GM19438 (cell line): ENCODE measurements around the gene PGAM4.
"Not testable (repeated sequence)": the region's sequence is repeated elsewhere in the genome, so short reads cannot be mapped to it uniquely, and the experiment has no call there.

Experiments used
- ATAC-seq: cut with Tn5 transposase; IDR thresholded peaks from one replicate; pipeline ENCODE4 v1.9.1; 2021; ENCODE audit warnings: low read depth; ENCODE audit not compliant: unreplicated experiment

The PGAM4 gene

GRCh38 chrX:77930581-77930980, 38.9 kb downstream of the PGAM4 start:
- ATAC-seq: no peak

DNA sequence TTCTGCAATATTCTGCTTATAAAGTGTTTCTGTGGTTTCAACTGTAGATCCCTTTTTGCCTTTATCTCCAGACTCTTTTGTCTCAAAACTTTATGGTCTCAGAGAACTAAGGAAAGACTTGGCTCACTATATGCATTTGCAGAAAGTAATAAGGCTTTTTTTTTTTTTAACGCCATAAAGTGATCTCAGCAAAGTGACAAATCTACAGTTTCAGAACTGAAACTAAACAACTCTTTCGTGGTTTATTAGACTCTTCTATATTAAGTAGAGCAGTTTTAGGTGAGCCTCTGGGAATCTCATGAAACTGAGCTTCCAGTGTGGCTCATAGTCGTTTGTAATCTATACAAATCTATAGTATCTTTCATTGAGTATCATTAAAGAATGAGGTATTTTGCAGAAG, 43.7 kb downstream of the PGAM4 start:
- ATAC-seq: no peak

GRCh38 chrX:77924320-77924859, 45.0 kb downstream of the PGAM4 start:
- no peak for ATAC-seq

DNA sequence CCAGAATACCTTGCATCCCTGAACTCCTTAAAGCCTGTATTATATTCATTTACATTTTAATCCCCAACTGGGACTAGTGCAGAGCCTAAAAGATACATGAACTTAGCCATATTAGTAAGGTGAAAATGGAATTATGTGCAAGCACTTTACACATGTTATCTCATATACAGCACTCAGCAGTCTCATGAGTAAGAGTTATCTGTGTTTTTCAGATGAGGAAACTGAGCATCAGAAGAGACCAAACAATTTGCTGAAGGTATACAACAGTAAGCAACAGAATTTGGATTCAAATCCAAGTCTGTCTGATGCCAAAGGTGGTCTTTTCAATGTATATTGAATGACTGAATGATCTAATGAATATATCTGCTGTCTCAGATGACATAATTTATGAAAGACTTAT, 46.7 kb downstream of the PGAM4 start:
- no peak for ATAC-seq

DNA sequence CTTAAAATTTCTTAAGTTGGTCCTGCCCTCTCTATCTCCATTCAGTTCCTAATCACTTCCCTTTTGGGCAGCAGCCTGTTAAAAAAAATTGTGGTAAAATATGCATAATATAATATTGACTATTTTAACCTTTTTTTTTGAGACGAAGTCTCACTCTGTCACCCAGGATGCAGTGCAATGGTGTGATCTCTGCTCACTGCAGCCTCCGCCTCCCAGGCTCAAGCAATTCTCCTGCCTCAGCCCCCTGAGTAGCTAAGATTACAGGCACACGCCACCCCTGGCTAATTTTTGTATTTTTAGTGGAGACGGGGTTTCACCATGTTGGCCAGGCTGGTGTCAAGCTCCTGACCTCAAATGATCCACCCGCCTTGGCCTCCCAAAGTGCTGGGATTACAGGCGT, 50.1 kb downstream of the PGAM4 start:
- ATAC-seq: not testable (repeated sequence)

DNA sequence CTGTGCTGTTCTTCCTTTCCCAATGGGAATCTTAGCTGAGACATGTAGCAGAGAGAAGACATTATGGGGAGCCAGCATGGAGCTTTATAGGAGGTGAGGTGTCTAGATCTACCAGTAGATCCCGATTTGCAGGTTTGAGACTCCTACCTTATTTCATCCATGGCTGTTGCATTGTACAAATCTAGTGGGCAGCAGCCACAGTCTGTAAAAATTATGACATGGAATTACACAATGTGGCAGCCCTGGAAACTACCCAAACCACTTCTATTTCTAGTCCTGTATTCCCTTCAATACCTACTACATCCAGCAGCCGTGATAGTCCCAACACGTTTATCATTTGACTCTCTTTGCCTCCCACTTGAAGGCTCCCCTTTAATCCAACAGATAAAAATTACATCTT, 50.9 kb downstream of the PGAM4 start:
- ATAC-seq: no peak
